K562 (cell line): ENCODE measurements around the gene ZNF726. TPM values are rescaled to one million over a fixed set of nuclear protein-coding genes. Genes with fewer than 3 reads are reported as not detected.

Experiments
- ATAC-seq: fragments of 200-7000 bp; cut with Tn5 transposase; 3 replicates; pipeline ENCODE4 v1.9.1; 2020; ENCODE audit warnings: moderate library complexity
- BruUV-seq: library from RNA; stranded (reverse); fragments of 400-500 nt; replicated peaks from 2 replicates; lab custom pipeline; 2021; lab: Mats Ljungman, UMichigan
- CTCF ChIA-PET: fragments of 300-600 bp; formaldehyde crosslinking; extraction: SDS; loops from one replicate; lab custom pipeline; 2021; ENCODE audit warnings: low intra/inter-chr PET ratio; lab: Yijun Ruan, JAX
- POLR2A ChIA-PET: fragments of 300-600, 350-650 bp; sonication (Branson Sonifier 250); formaldehyde crosslinking; extraction: SDS; loops from one replicate; lab custom pipeline; 2021; ENCODE audit warnings: antibody characterized with exemption, inconsistent platforms; lab: Yijun Ruan, JAX
- DNase-seq, 4 experiments: peaks; one replicate each; pipeline versions ENCODE4 v3.0.0 to v3.0.0-alpha.2; 2011 to 2018; ENCODE audit warnings: low spot score in 3 of 4, mixed read lengths in 3 of 4; ENCODE audit errors: extremely low read depth in 1 of 4
- FAIRE-seq: peaks from 2 replicates; lab custom pipeline; 2011; peaks lifted over from hg19 to GRCh38; lab: Jason Lieb, UNC
- H2AFZ ChIP-seq: 2 replicates; pipeline ENCODE4 v1.6.0; 2011; ENCODE audit warnings: low read depth, low read length, control low read depth, inconsistent platforms
- H3K27ac ChIP-seq: fragments of 200-600 bp; 3 replicates; pipeline ENCODE4 v1.8.0; 2011; ENCODE audit warnings: low read depth, mild to moderate bottlenecking, control low read depth, inconsistent platforms, low read length, moderate library complexity, mixed read lengths; ENCODE audit errors: extremely low read depth
- H3K27me3 ChIP-seq, 2 experiments: fragments of 300-600 bp in 1 of 2; 2 replicates in 1 of 2; 3 replicates in 1 of 2; pipeline versions ENCODE4 v1.6.0 to v1.8.0; 2011; ENCODE audit warnings: inconsistent platforms in 2 of 2, low read length in 2 of 2, mild to moderate bottlenecking in 1 of 2, mixed read lengths in 1 of 2, moderate library complexity in 1 of 2; ENCODE audit not compliant: control insufficient read depth in 2 of 2, insufficient read depth in 2 of 2
- H3K36me3 ChIP-seq: fragments of 300-600 bp; 3 replicates; pipeline ENCODE4 v1.8.0; 2011; ENCODE audit warnings: mild to moderate bottlenecking, low read length, inconsistent platforms; ENCODE audit not compliant: control insufficient read depth, insufficient read depth
- H3K4me1 ChIP-seq, 2 experiments: fragments of 200-600 bp in 1 of 2; replicated peaks in 1 of 2; 2 replicates in 1 of 2; 3 replicates in 1 of 2; pipeline versions ENCODE4 v1.5.1 to v1.8.0; 2011; ENCODE audit warnings: inconsistent platforms in 2 of 2, low read length in 2 of 2, mild to moderate bottlenecking in 1 of 2, mixed read lengths in 1 of 2, moderate library complexity in 1 of 2; ENCODE audit not compliant: control insufficient read depth in 2 of 2, insufficient read depth in 2 of 2
- H3K4me2 ChIP-seq: 2 replicates; pipeline ENCODE4 v1.6.1; 2011; ENCODE audit warnings: low read length, control low read depth, inconsistent platforms, mixed read lengths; ENCODE audit not compliant: insufficient read depth
- H3K4me3 ChIP-seq: fragments of 200-600 bp; sonication (generic), shearing (Covaris generic); 2 replicates; pipeline ENCODE4 v1.5.1; 2016; ENCODE audit warnings: control low read depth, inconsistent platforms
- H3K79me2 ChIP-seq: fragments of 200-600 bp; 3 replicates; pipeline ENCODE4 v1.8.0; 2011; ENCODE audit warnings: low read length, inconsistent platforms; ENCODE audit not compliant: control insufficient read depth, insufficient read depth
- H3K9ac ChIP-seq, 2 experiments: 2 replicates each; pipeline versions ENCODE4 v1.6.0 to v1.6.1; 2011; ENCODE audit warnings: low read depth in 2 of 2, low read length in 2 of 2, control low read depth in 1 of 2, inconsistent platforms in 1 of 2, mild to moderate bottlenecking in 1 of 2, mixed read lengths in 1 of 2; ENCODE audit not compliant: insufficient read depth in 1 of 2
- H3K9me1 ChIP-seq: one replicate; pipeline ENCODE4 v1.6.0; 2011; ENCODE audit warnings: inconsistent platforms, mild to moderate bottlenecking, low read length, moderate library complexity; ENCODE audit not compliant: control insufficient read depth, insufficient read depth
- H3K9me3 ChIP-seq: replicated peaks from 2 replicates; pipeline ENCODE4 v1.5.1; 2011; ENCODE audit warnings: low read depth, low read length, inconsistent platforms; ENCODE audit not compliant: control insufficient read depth, insufficient read depth
- H4K20me1 ChIP-seq: replicated peaks from 2 replicates; pipeline ENCODE4 v1.6.1; 2011; ENCODE audit warnings: low read length, inconsistent platforms, mixed read lengths; ENCODE audit not compliant: control insufficient read depth, insufficient read depth
- BRCA1 ChIP-seq, 2 experiments: fragments of 450-650 bp in 1 of 2; sonication (generic) in 1 of 2; formaldehyde crosslinking in 1 of 2; IDR thresholded peaks; 2 replicates each; pipeline versions ENCODE4 v1.5.0 to v1.6.1; 2017 to 2020; ENCODE audit warnings: mild to moderate bottlenecking in 1 of 2, missing genetic modification reagents in 1 of 2
- CCAR2 ChIP-seq: fragments of 200-400 bp; formaldehyde crosslinking; IDR thresholded peaks from 2 replicates; pipeline ENCODE4 v1.6.1; 2017; ENCODE audit warnings: mild to moderate bottlenecking, low read depth, low read length
- E4F1 ChIP-seq: fragments of 250-450 bp; sonication (Bioruptor Pico); IDR thresholded peaks from 2 replicates; pipeline ENCODE4 v1.5.0; 2021; ENCODE audit warnings: mild to moderate bottlenecking, borderline replicate concordance
- ELF4 ChIP-seq: fragments of 450-650 bp; formaldehyde crosslinking; IDR thresholded peaks from 2 replicates; pipeline ENCODE4 v1.4.0; 2022; ENCODE audit warnings: missing genetic modification characterization
- ETV1 ChIP-seq: fragments of 450-650 bp; conservative IDR thresholded peaks from 2 replicates; pipeline ENCODE4 v1.6.1; 2016; ENCODE audit warnings: missing genetic modification characterization, control low read depth, low read depth, missing compliant biosample characterization
- FOXJ3 ChIP-seq: sonication (generic); formaldehyde crosslinking; IDR thresholded peaks from 2 replicates; pipeline ENCODE4 v1.4.0; 2020; ENCODE audit warnings: mild to moderate bottlenecking, missing genetic modification reagents
- PHF8 ChIP-seq: fragments of 200-600 bp; sonication (generic); IDR thresholded peaks from 2 replicates; pipeline ENCODE4 v1.6.1; 2012; ENCODE audit warnings: mixed run types, mild to moderate bottlenecking, inconsistent platforms, low read length, moderate library complexity, borderline replicate concordance
- WGBS: fragments of 100-300 bp; shearing (Covaris generic); methylation state at CpG from one replicate; pipeline ENCODE4 v1.1.6; 2016; ENCODE audit warnings: low coverage, mixed read lengths; ENCODE audit not compliant: insufficient coverage; ENCODE audit errors: missing lambda C conversion rate; 5-methylcytosine and 5-hydroxymethylcytosine counted together
- in situ Hi-C: fragments of 300-500 bp; cut with MboI; formaldehyde crosslinking; loops from 4 replicates; pipeline ENCODE4 v1.15.0; 2018; ENCODE audit warnings: inconsistent platforms, mixed read lengths
- intact Hi-C: fragments of 100-400 bp; cut with micrococcal nuclease; formaldehyde crosslinking; loops from 2 replicates; pipeline ENCODE4 v1.14.2; 2022
- polyA plus RNA-seq, 8 experiments: library from polyadenylated mRNA; depleted of rRNA in 4 of 8; stranded (reverse) in 5 of 8; unstranded in 3 of 8; fragments of >200 nt; fragmentation: Nextera tagmentation in 2 of 8; fragmentation: Illumina TruSeq in 1 of 8; extraction: Ambion mirVana in 2 of 8; extraction: Trizol in 1 of 8; gene quantifications; 2 replicates each; pipeline versions ENCODE4 v1.2.1 to v1.2.3, GENCODE V29; 2011 to 2014; ENCODE audit warnings: inconsistent platforms in 1 of 8, missing spikeins in 1 of 8
- total RNA-seq, 7 experiments: library from RNA; depleted of rRNA in 6 of 7; stranded (reverse); fragments of >200 nt in 6 of 7; fragmentation: Illumina TruSeq in 2 of 7; extraction: Trizol in 2 of 7; gene quantifications; 2 replicates each; pipeline versions ENCODE4 v1.2.1 to v1.2.3, GENCODE V29; 2011 to 2021; ENCODE audit warnings: low replicate concordance in 1 of 7
- TF ChIP-seq, protein P1 (sequence below), 2 experiments: IDR thresholded peaks; 2 replicates each; pipeline ENCODE4 v1.6.1; 2012; ENCODE audit warnings: improper control_type of control experiment in 2 of 2, low read depth in 2 of 2, low read length in 2 of 2, borderline replicate concordance in 1 of 2
- TF ChIP-seq, protein P2 (sequence below): fragments of 450-650 bp; IDR thresholded peaks from 2 replicates; pipeline ENCODE4 v1.6.1; 2018; ENCODE audit warnings: mild to moderate bottlenecking, low read depth; ENCODE audit not compliant: partially characterized antibody
- TF ChIP-seq, protein P3 (sequence below): sonication (generic); formaldehyde crosslinking; IDR thresholded peaks from 2 replicates; pipeline ENCODE4 v1.8.0; 2023; ENCODE audit warnings: missing genetic modification reagents, mild to moderate bottlenecking, borderline replicate concordance

Gene ZNF726
- total and polyA plus RNA-seq, 9 of the 15 experiments (the other 6 are each of a cell fraction or from before 2014, with no cell fraction given) = 8.6 to 20.8 (median 14.6) TPM

DNA sequence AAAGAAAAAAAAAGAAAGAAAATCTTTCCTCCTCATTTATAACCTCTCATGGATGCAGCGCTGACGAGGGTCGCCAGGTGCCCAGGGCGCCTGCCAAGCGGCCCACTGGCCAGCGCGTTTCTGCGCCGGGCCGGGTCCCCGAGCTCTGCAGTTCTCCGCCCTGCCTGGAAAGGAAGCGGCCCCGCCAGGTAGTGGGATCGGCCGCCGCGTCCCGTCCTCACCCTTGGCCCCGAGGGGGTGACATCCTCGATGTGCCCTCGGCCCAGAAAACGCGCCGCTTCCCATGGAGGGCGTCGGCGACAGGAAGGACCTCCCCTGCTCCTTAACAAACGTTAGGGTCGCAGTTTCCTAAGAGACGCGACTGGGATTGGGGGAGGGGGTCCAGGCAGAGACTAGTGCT lies 56.9 kb downstream of the ZNF726 start:
- no peaks in the 10 kb centered on the region for H3K4me1 ChIP-seq
- H3K9ac ChIP-seq = no peak overlapping the region
- no peaks in the 10 kb centered on the region for H3K9me3 ChIP-seq
- no peaks in the 10 kb centered on the region for H3K9me1 ChIP-seq
- POLR2A ChIA-PET = no interaction called here
- H4K20me1 ChIP-seq = no peaks in the 10 kb centered on the region
- H3K79me2 ChIP-seq = no peaks in the 10 kb centered on the region
- intact Hi-C loops (no loop called here), in situ Hi-C loops (no loop called here)
- BruUV-seq = no TSS peak
- no peaks in the 10 kb centered on the region for H3K27me3 ChIP-seq
- H3K27ac ChIP-seq = no peak overlapping the region
- no peak for FAIRE-seq
- ATAC-seq = no peak
- WGBS = 0% methylated on average over 17 of the region's 32 CpGs
- no peak overlapping the region for H2AFZ ChIP-seq
- no peak overlapping the region for H3K4me3 ChIP-seq
- no peak overlapping the region for H3K4me2 ChIP-seq
- CTCF ChIA-PET = no interaction called here
- H3K36me3 ChIP-seq = no peaks in the 10 kb centered on the region
- no peak for DNase-seq
- TF ChIP-seq, protein P1, sequence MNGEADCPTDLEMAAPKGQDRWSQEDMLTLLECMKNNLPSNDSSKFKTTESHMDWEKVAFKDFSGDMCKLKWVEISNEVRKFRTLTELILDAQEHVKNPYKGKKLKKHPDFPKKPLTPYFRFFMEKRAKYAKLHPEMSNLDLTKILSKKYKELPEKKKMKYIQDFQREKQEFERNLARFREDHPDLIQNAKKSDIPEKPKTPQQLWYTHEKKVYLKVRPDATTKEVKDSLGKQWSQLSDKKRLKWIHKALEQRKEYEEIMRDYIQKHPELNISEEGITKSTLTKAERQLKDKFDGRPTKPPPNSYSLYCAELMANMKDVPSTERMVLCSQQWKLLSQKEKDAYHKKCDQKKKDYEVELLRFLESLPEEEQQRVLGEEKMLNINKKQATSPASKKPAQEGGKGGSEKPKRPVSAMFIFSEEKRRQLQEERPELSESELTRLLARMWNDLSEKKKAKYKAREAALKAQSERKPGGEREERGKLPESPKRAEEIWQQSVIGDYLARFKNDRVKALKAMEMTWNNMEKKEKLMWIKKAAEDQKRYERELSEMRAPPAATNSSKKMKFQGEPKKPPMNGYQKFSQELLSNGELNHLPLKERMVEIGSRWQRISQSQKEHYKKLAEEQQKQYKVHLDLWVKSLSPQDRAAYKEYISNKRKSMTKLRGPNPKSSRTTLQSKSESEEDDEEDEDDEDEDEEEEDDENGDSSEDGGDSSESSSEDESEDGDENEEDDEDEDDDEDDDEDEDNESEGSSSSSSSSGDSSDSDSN (IDR thresholded peaks at IDR 0.05; ENCODE audit: borderline replicate concordance in 1 of 2, low read depth in 2 of 2, low read length in 2 of 2) = no peak
- no peak for TF ChIP-seq FOXJ3 (CRISPR knock-in tag)
- TF ChIP-seq, protein P2, sequence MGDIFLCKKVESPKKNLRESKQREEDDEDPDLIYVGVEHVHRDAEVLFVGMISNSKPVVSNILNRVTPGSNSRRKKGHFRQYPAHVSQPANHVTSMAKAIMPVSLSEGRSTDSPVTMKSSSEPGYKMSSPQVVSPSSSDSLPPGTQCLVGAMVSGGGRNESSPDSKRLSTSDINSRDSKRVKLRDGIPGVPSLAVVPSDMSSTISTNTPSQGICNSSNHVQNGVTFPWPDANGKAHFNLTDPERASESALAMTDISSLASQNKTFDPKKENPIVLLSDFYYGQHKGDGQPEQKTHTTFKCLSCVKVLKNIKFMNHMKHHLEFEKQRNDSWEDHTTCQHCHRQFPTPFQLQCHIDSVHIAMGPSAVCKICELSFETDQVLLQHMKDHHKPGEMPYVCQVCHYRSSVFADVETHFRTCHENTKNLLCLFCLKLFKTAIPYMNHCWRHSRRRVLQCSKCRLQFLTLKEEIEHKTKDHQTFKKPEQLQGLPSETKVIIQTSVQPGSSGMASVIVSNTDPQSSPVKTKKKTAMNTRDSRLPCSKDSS = no peak
- TF ChIP-seq E4F1 (CRISPR knock-in tag) = no peak
- no peak for TF ChIP-seq PHF8
- TF ChIP-seq, protein P3, sequence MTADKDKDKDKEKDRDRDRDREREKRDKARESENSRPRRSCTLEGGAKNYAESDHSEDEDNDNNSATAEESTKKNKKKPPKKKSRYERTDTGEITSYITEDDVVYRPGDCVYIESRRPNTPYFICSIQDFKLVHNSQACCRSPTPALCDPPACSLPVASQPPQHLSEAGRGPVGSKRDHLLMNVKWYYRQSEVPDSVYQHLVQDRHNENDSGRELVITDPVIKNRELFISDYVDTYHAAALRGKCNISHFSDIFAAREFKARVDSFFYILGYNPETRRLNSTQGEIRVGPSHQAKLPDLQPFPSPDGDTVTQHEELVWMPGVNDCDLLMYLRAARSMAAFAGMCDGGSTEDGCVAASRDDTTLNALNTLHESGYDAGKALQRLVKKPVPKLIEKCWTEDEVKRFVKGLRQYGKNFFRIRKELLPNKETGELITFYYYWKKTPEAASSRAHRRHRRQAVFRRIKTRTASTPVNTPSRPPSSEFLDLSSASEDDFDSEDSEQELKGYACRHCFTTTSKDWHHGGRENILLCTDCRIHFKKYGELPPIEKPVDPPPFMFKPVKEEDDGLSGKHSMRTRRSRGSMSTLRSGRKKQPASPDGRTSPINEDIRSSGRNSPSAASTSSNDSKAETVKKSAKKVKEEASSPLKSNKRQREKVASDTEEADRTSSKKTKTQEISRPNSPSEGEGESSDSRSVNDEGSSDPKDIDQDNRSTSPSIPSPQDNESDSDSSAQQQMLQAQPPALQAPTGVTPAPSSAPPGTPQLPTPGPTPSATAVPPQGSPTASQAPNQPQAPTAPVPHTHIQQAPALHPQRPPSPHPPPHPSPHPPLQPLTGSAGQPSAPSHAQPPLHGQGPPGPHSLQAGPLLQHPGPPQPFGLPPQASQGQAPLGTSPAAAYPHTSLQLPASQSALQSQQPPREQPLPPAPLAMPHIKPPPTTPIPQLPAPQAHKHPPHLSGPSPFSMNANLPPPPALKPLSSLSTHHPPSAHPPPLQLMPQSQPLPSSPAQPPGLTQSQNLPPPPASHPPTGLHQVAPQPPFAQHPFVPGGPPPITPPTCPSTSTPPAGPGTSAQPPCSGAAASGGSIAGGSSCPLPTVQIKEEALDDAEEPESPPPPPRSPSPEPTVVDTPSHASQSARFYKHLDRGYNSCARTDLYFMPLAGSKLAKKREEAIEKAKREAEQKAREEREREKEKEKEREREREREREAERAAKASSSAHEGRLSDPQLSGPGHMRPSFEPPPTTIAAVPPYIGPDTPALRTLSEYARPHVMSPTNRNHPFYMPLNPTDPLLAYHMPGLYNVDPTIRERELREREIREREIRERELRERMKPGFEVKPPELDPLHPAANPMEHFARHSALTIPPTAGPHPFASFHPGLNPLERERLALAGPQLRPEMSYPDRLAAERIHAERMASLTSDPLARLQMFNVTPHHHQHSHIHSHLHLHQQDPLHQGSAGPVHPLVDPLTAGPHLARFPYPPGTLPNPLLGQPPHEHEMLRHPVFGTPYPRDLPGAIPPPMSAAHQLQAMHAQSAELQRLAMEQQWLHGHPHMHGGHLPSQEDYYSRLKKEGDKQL (CRISPR knock-in tag) = no peak
- no peak for TF ChIP-seq CCAR2
- no peak for TF ChIP-seq ETV1 (tag)
- TF ChIP-seq BRCA1 (IDR thresholded peaks at IDR 0.05) = no peak
- no peak for TF ChIP-seq BRCA1 (CRISPR knock-in tag; IDR thresholded peaks at IDR 0.05)
- no peak for TF ChIP-seq ELF4
